HCT116 (cell line): Measurements from ENCODE around the gene METTL27. TPM values are rescaled to one million over a fixed set of nuclear protein-coding genes. Genes with fewer than 3 reads are reported as not detected.
A peak's percentile ranks its signal among the peaks of the same experiment; 100 is the strongest.

Experiments
- ATAC-seq: fragments of 200-7000 bp; cut with Tn5 transposase; 2 replicates; pipeline ENCODE4 v1.9.1; 2020; ENCODE audit warnings: mild to moderate bottlenecking, moderate library complexity
- BruUV-seq: library from RNA; stranded (reverse); fragments of 400-500 nt; replicated peaks from 2 replicates; lab custom pipeline; 2021; lab: Mats Ljungman, UMichigan
- CTCF ChIA-PET: fragments of 300-600 bp; sonication (Branson Sonifier 250); formaldehyde crosslinking; loops from one replicate; lab custom pipeline; 2021; ENCODE audit warnings: antibody characterized with exemption; lab: Charles Lee
- POLR2A ChIA-PET: fragments of 300-600, 350-600 bp; sonication (Branson Sonifier 250); formaldehyde crosslinking; loops from one replicate; lab custom pipeline; 2021; ENCODE audit warnings: antibody characterized with exemption; lab: Charles Lee
- RAD21 ChIA-PET, 2 experiments: fragments of 300-600 bp; sonication (Branson Sonifier 250); formaldehyde crosslinking; loops; one replicate each; lab custom pipeline; 2023; ENCODE audit warnings: low total read pairs in 2 of 2; ENCODE audit not compliant: uncharacterized antibody in 2 of 2, unreplicated experiment in 2 of 2, low non-redundant PET in 1 of 2; lab: Charles Lee
- DNase-seq: peaks from one replicate; pipeline ENCODE4 v3.0.0-alpha.2; 2010; ENCODE audit warnings: low read depth, low spot score
- H2AFZ ChIP-seq: fragments of 200-600 bp; shearing (Covaris generic), sonication (generic); 2 replicates; pipeline ENCODE4 v1.6.1; 2017; ENCODE audit warnings: low read depth, mixed run types, mixed read lengths, antibody characterized with exemption, low read length; ENCODE audit not compliant: poor library complexity, severe bottlenecking
- H3K27ac ChIP-seq: 2 replicates; pipeline ENCODE4 v1.5.1; 2012; ENCODE audit warnings: low read depth, low read length
- H3K27me3 ChIP-seq: fragments of 200-600 bp; sonication (generic); 2 replicates; pipeline ENCODE4 v1.6.1; 2016; ENCODE audit warnings: mixed run types, low read length, mixed read lengths; ENCODE audit not compliant: insufficient read depth
- H3K36me3 ChIP-seq, 2 experiments: fragments of 200-500 bp in 1 of 2; fragments of 200-600 bp in 1 of 2; sonication (Bioruptor generic) in 1 of 2; sonication (generic) in 1 of 2; 2 replicates each; pipeline versions ENCODE4 v1.5.1 to v1.6.1; 2014 to 2016; ENCODE audit warnings: low read length in 2 of 2, inconsistent platforms in 1 of 2, mixed read lengths in 1 of 2, mixed run types in 1 of 2; ENCODE audit not compliant: insufficient read depth in 2 of 2, control insufficient read depth in 1 of 2
- H3K4me1 ChIP-seq, 2 experiments: fragments of 200-600 bp in 1 of 2; sonication (generic) in 1 of 2; 2 replicates each; pipeline versions ENCODE4 v1.5.1 to v1.6.1; 2012 to 2017; ENCODE audit warnings: low read length in 2 of 2, inconsistent platforms in 1 of 2, mild to moderate bottlenecking in 1 of 2, mixed read lengths in 1 of 2, mixed run types in 1 of 2, moderate library complexity in 1 of 2; ENCODE audit not compliant: insufficient read depth in 2 of 2, control insufficient read depth in 1 of 2
- H3K4me2 ChIP-seq: fragments of 200-600 bp; sonication (generic); 2 replicates; pipeline ENCODE4 v1.6.1; 2017; ENCODE audit warnings: mixed run types, low read length, mixed read lengths
- H3K4me3 ChIP-seq, 2 experiments: fragments of 200-600 bp in 1 of 2; sonication (generic) in 1 of 2; replicated peaks in 1 of 2; 2 replicates each; pipeline ENCODE4 v1.5.1; 2011 to 2016; ENCODE audit warnings: low read length in 2 of 2, control low read depth in 1 of 2, low read depth in 1 of 2, mild to moderate bottlenecking in 1 of 2, mixed read lengths in 1 of 2, mixed run types in 1 of 2
- H3K79me2 ChIP-seq: fragments of 200-600 bp; sonication (generic); 2 replicates; pipeline ENCODE4 v1.6.1; 2017; ENCODE audit warnings: mild to moderate bottlenecking, mixed run types, low read length, moderate library complexity, mixed read lengths; ENCODE audit not compliant: insufficient read depth
- H3K9ac ChIP-seq: fragments of 200-600 bp; sonication (generic); 2 replicates; pipeline ENCODE4 v1.6.1; 2016; ENCODE audit warnings: low read length, mixed read lengths
- H3K9me2 ChIP-seq: fragments of 200-600 bp; sonication (generic), shearing (Covaris generic); 2 replicates; pipeline ENCODE4 v1.6.1; 2017; ENCODE audit warnings: mixed run types, mild to moderate bottlenecking, moderate library complexity; ENCODE audit not compliant: insufficient read depth
- H3K9me3 ChIP-seq, 2 experiments: fragments of 200-500 bp in 1 of 2; fragments of 200-600 bp in 1 of 2; sonication (Bioruptor generic) in 1 of 2; sonication (generic) in 1 of 2; 2 replicates each; pipeline ENCODE4 v1.6.1; 2014 to 2017; ENCODE audit warnings: low read length in 2 of 2, mixed read lengths in 2 of 2, inconsistent platforms in 1 of 2, low read depth in 1 of 2, mild to moderate bottlenecking in 1 of 2, mixed run types in 1 of 2, moderate library complexity in 1 of 2; ENCODE audit not compliant: control insufficient read depth in 1 of 2, insufficient read depth in 1 of 2
- H4K20me1 ChIP-seq: fragments of 200-600 bp; sonication (generic), shearing (Covaris generic); 2 replicates; pipeline ENCODE4 v1.6.1; 2017; ENCODE audit warnings: mixed run types, mild to moderate bottlenecking, moderate library complexity; ENCODE audit not compliant: insufficient read depth
- CBX3 ChIP-seq: IDR thresholded peaks from 2 replicates; pipeline ENCODE4 v1.6.1; 2012; ENCODE audit warnings: low read depth
- CTCF ChIP-seq, 3 experiments: fragments of 200-600 bp in 1 of 3; sonication (generic) in 1 of 3; IDR thresholded peaks in 2 of 3; conservative IDR thresholded peaks in 1 of 3; 2 replicates each; pipeline ENCODE4 v1.5.1; 2012 to 2017; ENCODE audit warnings: low read depth in 2 of 3, low read length in 2 of 3, antibody characterized with exemption in 1 of 3, borderline replicate concordance in 1 of 3, control low read depth in 1 of 3, mild to moderate bottlenecking in 1 of 3, mixed read lengths in 1 of 3, mixed run types in 1 of 3, moderate library complexity in 1 of 3; ENCODE audit not compliant: insufficient read depth in 1 of 3
- intact Hi-C: fragments of 100-400 bp; cut with micrococcal nuclease; formaldehyde crosslinking; loops from 2 replicates; pipeline ENCODE4 v1.10.0; 2022
- total RNA-seq: library from RNA; stranded (reverse); gene quantifications from one replicate; pipeline ENCODE4 v1.2.1, GENCODE V29; 2021; ENCODE audit not compliant: unreplicated experiment

METTL27 gene
- total RNA-seq, 1 experiment from 2014 or later, result 30.4 TPM

GRCh38 chr7:73812996-73813395, 29.3 kb downstream of the METTL27 start:
- CTCF ChIA-PET, result no interaction called here
- no peaks in the 10 kb centered on the region for H3K27me3 ChIP-seq
- intact Hi-C loops, result no loop called here

More at GRCh38 chr7:73812996-73813395, 29.3 kb downstream of the METTL27 start:
- no TSS peak for BruUV-seq
- Histone ChIP-seq H3K27ac (no peak overlapping the region), H2AFZ (no peak overlapping the region), H3K9me3 (no peaks in the 10 kb centered on the region), H3K36me3 (no peaks in the 10 kb centered on the region), H3K9ac (no peak overlapping the region), H3K4me1 (peaks cover 38 to 70% of the 10 kb centered on the region in 2 experiments), H3K4me2 (no peak overlapping the region)
- ATAC-seq, result no peak
- TF ChIP-seq CBX3 (0 out of 2 replicates have a peak, but pooled peaks have one; percentile 18), CTCF (IDR thresholded peaks at IDR 0.05 in 2 of 3, conservative IDR thresholded peaks at IDR 0.05 in 1 of 3; ENCODE audit: borderline replicate concordance in 1 of 3, insufficient read depth in 1 of 3, low read depth in 2 of 3, low read length in 2 of 3) (no peak)
- TF ChIP-seq, all 23 proteins: peak for 1
- RAD21 ChIA-PET, result no interaction called here
- Histone ChIP-seq H4K20me1 (no peaks in the 10 kb centered on the region), H3K9me2 (no peaks in the 10 kb centered on the region), H3K79me2 (no peaks in the 10 kb centered on the region), H3K4me3 (no peak overlapping the region)
- no peak for DNase-seq
- POLR2A ChIA-PET, result interaction anchor here (1.1 to 3.9 kb wide), 3 partner anchors 10 to 19 kb away, joined by 8 to 41 read pairs (median 8); partner anchors contain the start of gene CLDN4
